A549 (cell line): Measurements from ENCODE around the gene GRIK2. TPM values are rescaled to one million over a fixed set of nuclear protein-coding genes. Genes with fewer than 3 reads are reported as not detected.

Experiments
- ATAC-seq, 2 experiments: fragments of 200-7000 bp in 1 of 2; fragments of >200 bp in 1 of 2; cut with Nextera tagmentation in 1 of 2; cut with Tn5 transposase in 1 of 2; 3 replicates each; pipeline versions ENCODE4 v1.8.0 to v1.9.1; 2018 to 2020; ENCODE audit warnings: mild to moderate bottlenecking in 1 of 2, moderate library complexity in 1 of 2
- CTCF ChIA-PET: fragments of 300-600 bp; sonication (Branson Sonifier 250); formaldehyde crosslinking; extraction: SDS; loops from one replicate; lab custom pipeline; 2021; ENCODE audit warnings: antibody characterized with exemption, inconsistent platforms; lab: Yijun Ruan, JAX
- POLR2A ChIA-PET: fragments of 350-600 bp; formaldehyde crosslinking; extraction: SDS; loops from one replicate; lab custom pipeline; 2021; ENCODE audit warnings: antibody characterized with exemption, inconsistent platforms; lab: Yijun Ruan, JAX
- DNase-seq, 2 experiments: peaks; one replicate each; pipeline versions ENCODE4 v3.0.0 to v3.0.0-alpha.2; 2011 to 2016; ENCODE audit warnings: low read depth in 1 of 2, low spot score in 1 of 2
- FAIRE-seq: peaks from 2 replicates; lab custom pipeline; 2011; peaks lifted over from hg19 to GRCh38; lab: Jason Lieb, UNC
- H3K27ac ChIP-seq, 2 experiments: fragments of >200 bp; sonication (Bioruptor Twin); formaldehyde crosslinking; 3 replicates each; pipeline ENCODE4 v1.5.1; 2016 to 2017
- H3K4me1 ChIP-seq: fragments of >200 bp; sonication (Bioruptor Twin); formaldehyde crosslinking; 3 replicates; pipeline ENCODE4 v1.6.1; 2016
- H3K4me2 ChIP-seq: fragments of >200 bp; sonication (Bioruptor Twin); formaldehyde crosslinking; 3 replicates; pipeline ENCODE4 v1.6.1; 2016
- H3K4me3 ChIP-seq: fragments of >200 bp; sonication (Bioruptor Twin); formaldehyde crosslinking; 3 replicates; pipeline ENCODE4 v1.5.1; 2016
- H3K9me3 ChIP-seq: fragments of >200 bp; sonication (Bioruptor Twin); formaldehyde crosslinking; 3 replicates; pipeline ENCODE4 v1.6.1; 2016
- ATOH8 ChIP-seq: fragments of 250-450 bp; sonication (Bioruptor Pico); IDR thresholded peaks from 2 replicates; pipeline ENCODE4 v1.5.0; 2020; ENCODE audit warnings: low read depth, mild to moderate bottlenecking, moderate library complexity
- CBX2 ChIP-seq: fragments of 200-600 bp; sonication (generic); IDR thresholded peaks from 2 replicates; pipeline ENCODE4 v1.6.1; 2016; ENCODE audit warnings: low read depth, mild to moderate bottlenecking, borderline replicate concordance
- CBX8 ChIP-seq: fragments of 200-600 bp; sonication (generic); IDR thresholded peaks from 2 replicates; pipeline ENCODE4 v1.6.1; 2016
- CEBPB ChIP-seq, 2 experiments: fragments of >200 bp in 1 of 2; sonication (Bioruptor Twin) in 1 of 2; formaldehyde crosslinking in 1 of 2; IDR thresholded peaks; 2 replicates each; pipeline ENCODE4 v1.6.1; 2012 to 2016
- CHD2 ChIP-seq: fragments of 150-350 bp; IDR thresholded peaks from 2 replicates; pipeline ENCODE4 v1.6.1; 2014; ENCODE audit warnings: low read length; ENCODE audit not compliant: partially characterized antibody
- CHD4 ChIP-seq: fragments of 200-600 bp; sonication (generic); IDR thresholded peaks from 2 replicates; pipeline ENCODE4 v1.6.1; 2016; ENCODE audit warnings: antibody characterized with exemption, mild to moderate bottlenecking, borderline replicate concordance
- HEYL ChIP-seq: fragments of 250-450 bp; sonication (Bioruptor Pico); IDR thresholded peaks from 2 replicates; pipeline ENCODE4 v1.8.0; 2021; ENCODE audit warnings: mild to moderate bottlenecking, moderate library complexity
- HOXA7 ChIP-seq: fragments of 250-450 bp; sonication (Bioruptor Pico); IDR thresholded peaks from 2 replicates; pipeline ENCODE4 v1.5.0; 2020; ENCODE audit warnings: mild to moderate bottlenecking, moderate library complexity
- HOXB5 ChIP-seq: fragments of 250-450 bp; sonication (Bioruptor Pico); IDR thresholded peaks from 2 replicates; pipeline ENCODE4 v1.5.0; 2020; ENCODE audit warnings: mild to moderate bottlenecking, moderate library complexity
- JUNB ChIP-seq: fragments of >200 bp; sonication (Bioruptor Twin); formaldehyde crosslinking; IDR thresholded peaks from 2 replicates; pipeline ENCODE4 v1.6.1; 2016
- KDM1A ChIP-seq: fragments of 200-600 bp; sonication (generic); IDR thresholded peaks from 2 replicates; pipeline ENCODE4 v1.6.1; 2016; ENCODE audit warnings: low read depth, mild to moderate bottlenecking
- NPAS2 ChIP-seq: fragments of 250-450 bp; sonication (Bioruptor Pico); IDR thresholded peaks from 2 replicates; pipeline ENCODE4 v1.8.0; 2022; ENCODE audit warnings: mild to moderate bottlenecking, moderate library complexity, borderline replicate concordance
- POLR2A ChIP-seq: IDR thresholded peaks from 2 replicates; pipeline ENCODE4 v1.6.1; 2012; ENCODE audit warnings: mild to moderate bottlenecking, low read length
- POLR2AphosphoS2 ChIP-seq: conservative IDR thresholded peaks from 2 replicates; pipeline ENCODE4 v1.6.1; 2012; ENCODE audit warnings: low read length, improper control_type of control experiment, inconsistent platforms
- RAD21 ChIP-seq, 2 experiments: fragments of >200 bp in 1 of 2; sonication (Bioruptor Twin) in 1 of 2; formaldehyde crosslinking in 1 of 2; IDR thresholded peaks in 1 of 2; conservative IDR thresholded peaks in 1 of 2; 2 replicates in 1 of 2; 3 replicates in 1 of 2; pipeline ENCODE4 v1.6.1; 2012 to 2018; ENCODE audit warnings: inconsistent platforms in 1 of 2
- RCOR1 ChIP-seq: fragments of 150-350 bp; IDR thresholded peaks from 2 replicates; pipeline ENCODE4 v1.6.1; 2014; ENCODE audit warnings: antibody characterized with exemption, low read length, low read depth
- REST ChIP-seq: fragments of 200-600 bp; sonication (generic); IDR thresholded peaks from 2 replicates; pipeline ENCODE4 v1.6.1; 2016; ENCODE audit warnings: antibody characterized with exemption, mild to moderate bottlenecking, moderate library complexity
- RFX5 ChIP-seq: fragments of 450-650 bp; IDR thresholded peaks from 2 replicates; pipeline ENCODE4 v1.7.1; 2014; ENCODE audit warnings: antibody characterized with exemption, mild to moderate bottlenecking, moderate library complexity
- SMC3 ChIP-seq: fragments of >200 bp; sonication (Bioruptor Twin); formaldehyde crosslinking; IDR thresholded peaks from 3 replicates; pipeline ENCODE4 v1.6.1; 2018; ENCODE audit warnings: inconsistent platforms
- ZFP36 ChIP-seq: fragments of 450-650 bp; IDR thresholded peaks from 2 replicates; pipeline ENCODE4 v1.6.1; 2014; ENCODE audit warnings: borderline replicate concordance; ENCODE audit not compliant: partially characterized antibody
- ZSCAN20 ChIP-seq: fragments of 250-450 bp; sonication (Bioruptor Pico); IDR thresholded peaks from 2 replicates; pipeline ENCODE4 v1.8.0; 2022; ENCODE audit warnings: mild to moderate bottlenecking, moderate library complexity
- WGBS: methylation state at CpG from one replicate; pipeline ENCODE4 v1.1.6; 2017; ENCODE audit errors: missing lambda C conversion rate; 5-methylcytosine and 5-hydroxymethylcytosine counted together
- polyA plus RNA-seq, 4 experiments: library from polyadenylated mRNA; depleted of rRNA in 3 of 4; stranded (reverse); fragments of >200 nt; fragmentation: RNase III in 1 of 4; extraction: RNeasy Plus Mini Kit Qiagen cat#74134 plus additional on column Dnase treatment in 1 of 4; gene quantifications; 2 replicates in 3 of 4; 3 replicates in 1 of 4; pipeline ENCODE4 v1.2.3, GENCODE V29; 2011 to 2017
- TF ChIP-seq, protein P1 (sequence below): IDR thresholded peaks from 2 replicates; pipeline ENCODE4 v1.6.1; 2012; ENCODE audit warnings: low read depth, borderline replicate concordance
- TF ChIP-seq, protein P2 (sequence below): fragments of 250-450 bp; sonication (Bioruptor Pico); IDR thresholded peaks from 2 replicates; pipeline ENCODE4 v1.5.0; 2021; ENCODE audit warnings: mild to moderate bottlenecking, moderate library complexity, borderline replicate concordance

Gene GRIK2
- polyA plus RNA-seq, 2 of the 4 experiments (the other 2 are of a cell fraction): 0.56 to 0.65 TPM

- 60% methylated on average over 2 of the region's 2 CpGs for WGBS
- DNase-seq: no peak
- no peak for TF ChIP-seq SMC3
- CTCF ChIA-PET: no interaction called here
- Histone ChIP-seq H3K4me3 (no peak overlapping the region), H3K9me3 (no peaks in the 10 kb centered on the region), H3K4me2 (no peak overlapping the region), H3K4me1 (no peaks in the 10 kb centered on the region), H3K27ac (no peak overlapping the region)
- no peak for ATAC-seq
- POLR2A ChIA-PET: no interaction called here
- no peak for FAIRE-seq
Observed at GRCh38 chr6:101832371-101832770, 438.9 kb downstream of the GRIK2 start.

DNA sequence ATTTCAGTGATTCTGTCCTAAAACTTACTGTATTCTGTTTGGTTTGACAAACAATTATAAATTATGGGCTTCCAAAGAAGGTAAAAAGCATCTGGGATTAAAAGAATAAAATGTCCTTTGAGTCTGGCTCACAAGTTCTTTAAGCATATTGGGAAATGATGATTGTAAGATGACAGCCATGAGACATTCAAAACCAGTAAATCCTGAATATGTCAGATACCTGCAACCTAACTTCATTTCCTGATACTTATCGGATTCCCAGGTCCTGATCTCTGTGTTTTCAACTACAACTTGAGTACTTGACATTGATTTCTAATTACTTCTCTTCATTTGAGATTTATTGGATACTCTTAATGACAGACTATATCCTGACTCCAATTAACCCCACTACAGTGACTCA, 446.6 kb downstream of the GRIK2 start:
- ChIA-PET POLR2A (no interaction called here), CTCF (no interaction called here)
- DNase-seq: no peak
- no peaks in the 10 kb centered on the region for H3K9me3 ChIP-seq
- no peaks in the 10 kb centered on the region for H3K4me1 ChIP-seq
- H3K4me3 ChIP-seq: no peak overlapping the region
- WGBS: 38% methylated on average over 1 of the region's 1 CpG
- FAIRE-seq: no peak
- TF ChIP-seq NPAS2 (CRISPR knock-in tag) (no peak), REST (no peak), HOXA7 (CRISPR knock-in tag) (no peak), ZFP36 (no peak), CEBPB (IDR thresholded peaks at IDR 0.05) (no peak), POLR2AphosphoS2 (no peak), RCOR1 (no peak), CBX8 (no peak), ZSCAN20 (CRISPR knock-in tag) (no peak)
- no peak for ATAC-seq
- H3K27ac ChIP-seq: no peak overlapping the region
- H3K4me2 ChIP-seq: no peak overlapping the region

GRCh38 chr6:101845172-101845571, 451.7 kb downstream of the GRIK2 start:
- H3K27ac ChIP-seq: no peak overlapping the region
- no peak for ATAC-seq
- TF ChIP-seq ZFP36: no peak
- TF ChIP-seq KDM1A: no peak
- TF ChIP-seq RAD21 (conservative IDR thresholded peaks at IDR 0.05 in 1 of 2, IDR thresholded peaks at IDR 0.05 in 1 of 2): no peak
- TF ChIP-seq POLR2A: no peak
- TF ChIP-seq, protein P1, sequence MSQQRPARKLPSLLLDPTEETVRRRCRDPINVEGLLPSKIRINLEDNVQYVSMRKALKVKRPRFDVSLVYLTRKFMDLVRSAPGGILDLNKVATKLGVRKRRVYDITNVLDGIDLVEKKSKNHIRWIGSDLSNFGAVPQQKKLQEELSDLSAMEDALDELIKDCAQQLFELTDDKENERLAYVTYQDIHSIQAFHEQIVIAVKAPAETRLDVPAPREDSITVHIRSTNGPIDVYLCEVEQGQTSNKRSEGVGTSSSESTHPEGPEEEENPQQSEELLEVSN: no peak
- TF ChIP-seq JUNB: no peak
- no peak for TF ChIP-seq CBX2
- no peak for TF ChIP-seq HOXB5 (CRISPR knock-in tag)
- TF ChIP-seq POLR2AphosphoS2: no peak
- no peak for TF ChIP-seq RFX5
- TF ChIP-seq, protein P2, sequence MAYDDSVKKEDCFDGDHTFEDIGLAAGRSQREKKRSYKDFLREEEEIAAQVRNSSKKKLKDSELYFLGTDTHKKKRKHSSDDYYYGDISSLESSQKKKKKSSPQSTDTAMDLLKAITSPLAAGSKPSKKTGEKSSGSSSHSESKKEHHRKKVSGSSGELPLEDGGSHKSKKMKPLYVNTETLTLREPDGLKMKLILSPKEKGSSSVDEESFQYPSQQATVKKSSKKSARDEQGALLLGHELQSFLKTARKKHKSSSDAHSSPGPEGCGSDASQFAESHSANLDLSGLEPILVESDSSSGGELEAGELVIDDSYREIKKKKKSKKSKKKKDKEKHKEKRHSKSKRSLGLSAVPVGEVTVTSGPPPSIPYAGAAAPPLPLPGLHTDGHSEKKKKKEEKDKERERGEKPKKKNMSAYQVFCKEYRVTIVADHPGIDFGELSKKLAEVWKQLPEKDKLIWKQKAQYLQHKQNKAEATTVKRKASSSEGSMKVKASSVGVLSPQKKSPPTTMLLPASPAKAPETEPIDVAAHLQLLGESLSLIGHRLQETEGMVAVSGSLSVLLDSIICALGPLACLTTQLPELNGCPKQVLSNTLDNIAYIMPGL (CRISPR knock-in tag): no peak
- TF ChIP-seq ATOH8 (CRISPR knock-in tag): no peak
- TF ChIP-seq CHD2: no peak
- no peak for TF ChIP-seq REST
- no peak for TF ChIP-seq HEYL (CRISPR knock-in tag)
- no peak for TF ChIP-seq CHD4
- TF ChIP-seq, all 56 proteins: peak for 0
- DNase-seq: no peak
- Histone ChIP-seq H3K9me3 (no peaks in the 10 kb centered on the region), H3K4me1 (no peaks in the 10 kb centered on the region), H3K4me3 (no peak overlapping the region), H3K4me2 (no peak overlapping the region)
- CTCF ChIA-PET: no interaction called here
- no peak for FAIRE-seq
- 26% methylated on average over 2 of the region's 2 CpGs for WGBS
- POLR2A ChIA-PET: no interaction called here
